Measurements from ENCODE around the gene DNAJC16.

DNAJC16 gene

DNA sequence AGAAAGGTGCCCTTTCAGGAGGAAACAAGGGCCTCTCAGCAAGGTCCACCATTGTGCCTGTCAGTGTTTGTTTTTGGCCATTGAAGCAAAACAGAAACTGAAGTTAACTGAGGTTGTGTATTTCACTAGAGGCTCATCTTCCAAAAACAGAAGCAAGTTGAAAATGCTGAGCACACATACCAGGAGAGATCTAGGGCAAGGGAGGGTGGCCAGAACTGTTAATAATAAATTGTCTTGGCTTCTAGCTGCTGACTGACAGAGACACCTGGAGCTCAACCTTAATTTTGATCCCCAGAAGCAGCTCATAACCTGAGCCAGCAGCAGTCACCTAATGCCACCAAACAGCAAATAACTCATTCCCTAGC is 53.0 kb downstream of the DNAJC16 start:
- peak; percentile 93 for DNase-seq
- TF ChIP-seq, protein P1, sequence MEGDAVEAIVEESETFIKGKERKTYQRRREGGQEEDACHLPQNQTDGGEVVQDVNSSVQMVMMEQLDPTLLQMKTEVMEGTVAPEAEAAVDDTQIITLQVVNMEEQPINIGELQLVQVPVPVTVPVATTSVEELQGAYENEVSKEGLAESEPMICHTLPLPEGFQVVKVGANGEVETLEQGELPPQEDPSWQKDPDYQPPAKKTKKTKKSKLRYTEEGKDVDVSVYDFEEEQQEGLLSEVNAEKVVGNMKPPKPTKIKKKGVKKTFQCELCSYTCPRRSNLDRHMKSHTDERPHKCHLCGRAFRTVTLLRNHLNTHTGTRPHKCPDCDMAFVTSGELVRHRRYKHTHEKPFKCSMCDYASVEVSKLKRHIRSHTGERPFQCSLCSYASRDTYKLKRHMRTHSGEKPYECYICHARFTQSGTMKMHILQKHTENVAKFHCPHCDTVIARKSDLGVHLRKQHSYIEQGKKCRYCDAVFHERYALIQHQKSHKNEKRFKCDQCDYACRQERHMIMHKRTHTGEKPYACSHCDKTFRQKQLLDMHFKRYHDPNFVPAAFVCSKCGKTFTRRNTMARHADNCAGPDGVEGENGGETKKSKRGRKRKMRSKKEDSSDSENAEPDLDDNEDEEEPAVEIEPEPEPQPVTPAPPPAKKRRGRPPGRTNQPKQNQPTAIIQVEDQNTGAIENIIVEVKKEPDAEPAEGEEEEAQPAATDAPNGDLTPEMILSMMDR (IDR thresholded peaks at IDR 0.05; ENCODE audit: low read length), result no peak
- no peak for TF ChIP-seq EZH2 (optimal IDR thresholded peaks at IDR 0.05; ENCODE audit: low read depth, low read length)
- no peak for TF ChIP-seq EZH2phosphoT487 (IDR thresholded peaks at IDR 0.05; ENCODE audit: low read length)
- Histone ChIP-seq H3K9me2 (replicated peaks; ENCODE audit: insufficient read depth, low read length) (no peaks in the 10 kb centered on the region), H3K79me2 (ENCODE audit: low read length) (peaks cover 14% of the 10 kb centered on the region), H3K4me2 (ENCODE audit: low read depth, low read length) (peak overlapping the region; percentile 66), H3K9me3 (replicated peaks; ENCODE audit: insufficient read depth, low read length) (no peaks in the 10 kb centered on the region), H3K4me1 (ENCODE audit: low read length) (peaks cover 33% of the 10 kb centered on the region), H3K36me3 (replicated peaks; ENCODE audit: insufficient read depth, low read length) (no peaks in the 10 kb centered on the region), H3F3A (ENCODE audit: insufficient read depth, low read length) (peaks cover 33% of the 10 kb centered on the region), H3K4me3 (ENCODE audit: low read length) (peak overlapping the region; percentile 5), H2AFZ (ENCODE audit: low read length) (peak overlapping the region; percentile 29), H3K9ac (ENCODE audit: low read length) (peak overlapping the region; percentile 62), H3K27ac (ENCODE audit: low read length) (peak overlapping the region; percentile 92), H3K27me3 (replicated peaks; ENCODE audit: insufficient read depth, low read length) (no peaks in the 10 kb centered on the region), H4K20me1 (ENCODE audit: insufficient read depth, low read length) (no peaks in the 10 kb centered on the region)

DNA sequence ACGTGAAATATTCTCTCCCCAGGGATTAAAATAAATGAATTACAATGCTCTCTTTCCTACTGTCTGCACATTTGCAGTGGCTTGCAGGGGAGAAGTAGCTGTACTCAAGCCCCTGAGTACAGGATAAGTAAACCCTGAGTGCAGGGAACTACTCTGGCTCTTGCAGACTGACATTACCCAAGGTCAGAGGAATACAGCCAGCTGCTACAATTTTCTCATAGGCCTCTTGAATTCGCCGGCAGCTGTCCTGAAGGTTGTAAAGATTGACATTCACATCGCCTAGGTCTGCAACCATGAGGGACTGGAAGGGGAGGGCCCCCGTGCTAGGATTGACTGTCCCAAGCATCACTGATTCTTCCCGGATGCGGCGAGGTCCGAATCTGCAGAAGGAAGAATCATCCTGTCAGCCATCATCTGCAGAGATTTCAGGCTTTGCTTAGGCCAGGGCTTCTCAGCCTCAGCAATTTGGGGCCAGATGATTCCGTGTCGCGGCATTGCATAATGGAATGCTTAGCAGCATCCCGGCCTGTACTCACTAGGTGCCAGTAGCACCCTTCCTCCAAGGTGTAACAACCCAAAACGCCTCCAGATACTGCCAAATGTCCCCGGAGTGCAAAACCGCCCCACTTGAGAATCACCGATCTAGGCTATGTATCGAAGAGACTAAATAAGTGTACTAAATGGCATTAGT is 56.5 kb downstream of the DNAJC16 start:
- H3K4me1 ChIP-seq (ENCODE audit: low read length), result peaks cover 26% of the 10 kb centered on the region
- H3K4me3 ChIP-seq (ENCODE audit: low read length), result no peak overlapping the region
- H3K9ac ChIP-seq (ENCODE audit: low read length), result no peak overlapping the region
- H3K27me3 ChIP-seq (replicated peaks; ENCODE audit: insufficient read depth, low read length), result no peaks in the 10 kb centered on the region
- H3K9me2 ChIP-seq (replicated peaks; ENCODE audit: insufficient read depth, low read length), result no peaks in the 10 kb centered on the region
- H3K27ac ChIP-seq (ENCODE audit: low read length), result no peak overlapping the region
- no peaks in the 10 kb centered on the region for H4K20me1 ChIP-seq (ENCODE audit: insufficient read depth, low read length)
- H3K36me3 ChIP-seq (replicated peaks; ENCODE audit: insufficient read depth, low read length), result no peaks in the 10 kb centered on the region
- H2AFZ ChIP-seq (ENCODE audit: low read length), result no peak overlapping the region
- DNase-seq, result no peak
- H3F3A ChIP-seq (ENCODE audit: insufficient read depth, low read length), result peaks cover 33% of the 10 kb centered on the region
- no peaks in the 10 kb centered on the region for H3K9me3 ChIP-seq (replicated peaks; ENCODE audit: insufficient read depth, low read length)
- TF ChIP-seq EZH2 (optimal IDR thresholded peaks at IDR 0.05; ENCODE audit: low read depth, low read length), result no peak
- TF ChIP-seq, protein P1 (IDR thresholded peaks at IDR 0.05; ENCODE audit: low read length), result no peak
- TF ChIP-seq EZH2phosphoT487 (IDR thresholded peaks at IDR 0.05; ENCODE audit: low read length), result no peak
- peaks cover 14% of the 10 kb centered on the region for H3K79me2 ChIP-seq (ENCODE audit: low read length)
- H3K4me2 ChIP-seq (ENCODE audit: low read depth, low read length), result no peak overlapping the region

DNA sequence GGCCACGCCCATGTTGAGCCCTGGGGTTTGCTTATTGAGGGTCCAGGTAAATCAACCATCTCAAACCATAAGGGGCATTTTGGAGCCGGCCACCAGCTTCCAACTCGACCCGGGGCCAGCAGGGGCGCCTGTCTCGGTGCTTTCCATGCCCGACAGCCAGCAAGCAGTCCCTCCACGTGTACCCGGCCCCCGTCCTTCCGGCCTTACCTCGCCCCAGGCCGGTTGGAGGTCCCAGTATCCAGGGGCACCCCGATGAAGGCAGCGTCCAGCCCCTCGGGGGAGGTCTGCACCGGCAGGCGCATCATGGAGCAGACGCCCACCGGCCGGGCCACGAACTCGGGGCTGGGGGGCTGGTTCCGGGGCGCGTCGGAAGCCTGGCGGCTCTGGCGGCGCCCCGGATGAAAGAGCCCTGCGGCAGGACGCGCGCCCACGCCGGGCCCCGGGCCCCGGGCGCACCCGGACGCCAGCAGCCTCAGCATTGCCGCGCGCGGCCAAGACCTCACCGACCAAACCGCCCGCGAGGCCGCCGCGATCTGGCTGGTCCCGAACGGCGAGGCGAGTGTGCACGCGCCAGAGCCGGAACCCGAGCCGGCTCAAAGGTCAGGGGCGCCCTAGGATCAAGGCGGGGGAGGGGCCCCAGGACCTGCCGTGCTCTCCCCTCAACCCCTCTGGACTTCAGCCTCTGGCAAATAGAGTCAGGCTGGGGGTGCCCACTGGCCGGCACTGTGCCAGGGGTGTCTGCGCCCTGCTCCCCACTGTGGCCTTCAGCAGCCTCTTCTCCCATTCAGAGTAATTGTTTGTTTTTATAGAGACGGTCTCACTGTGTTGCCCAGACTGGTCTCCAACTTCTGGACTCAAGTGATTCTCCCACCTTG is 58.1 kb downstream of the DNAJC16 start, which contains the start of gene AGMAT:
TSS of gene AGMAT (minus strand) at position 563 of the 875 bp plus-strand sequence. CDS start at position 479, 84 bp downstream.
- Histone ChIP-seq H3K9me2 (replicated peaks; ENCODE audit: insufficient read depth, low read length) (no peaks in the 10 kb centered on the region), H3K4me2 (ENCODE audit: low read depth, low read length) (peak within 1 kb of the TSS; percentile 92), H3K4me1 (ENCODE audit: low read length) (peaks cover 15% of the 10 kb centered on the region), H4K20me1 (ENCODE audit: insufficient read depth, low read length) (no peaks in the 10 kb centered on the region), H2AFZ (ENCODE audit: low read length) (peak within 1 kb of the TSS; percentile 95), H3K9me3 (replicated peaks; ENCODE audit: insufficient read depth, low read length) (no peaks in the 10 kb centered on the region), H3K27ac (ENCODE audit: low read length) (peak within 1 kb of the TSS; percentile 49; the same call in 1 of the 2 replicates), H3K9ac (ENCODE audit: low read length) (peak within 1 kb of the TSS; percentile 92), H3K36me3 (replicated peaks; ENCODE audit: insufficient read depth, low read length) (no peaks in the 10 kb centered on the region), H3K27me3 (replicated peaks; ENCODE audit: insufficient read depth, low read length) (no peaks in the 10 kb centered on the region), H3K79me2 (ENCODE audit: low read length) (peaks cover 14% of the 10 kb centered on the region), H3F3A (ENCODE audit: insufficient read depth, low read length) (peaks cover 21% of the 10 kb centered on the region), H3K4me3 (ENCODE audit: low read length) (peak within 1 kb of the TSS; percentile 82)
- no peak for TF ChIP-seq EZH2phosphoT487 (IDR thresholded peaks at IDR 0.05; ENCODE audit: low read length)
- TF ChIP-seq, protein P1 (IDR thresholded peaks at IDR 0.05; ENCODE audit: low read length), result peak; percentile 46
- peak; percentile 73 for DNase-seq

Measured in MM.1S (cell line).